WI38 (cell line): ENCODE measurements around the gene ERBIN.
"Not testable (repeated sequence)": the region's sequence is repeated elsewhere in the genome, so short reads cannot be mapped to it uniquely, and the experiment has no call there.

Source experiments
- H3K4me3 ChIP-seq: 2 replicates; pipeline ENCODE4 v1.5.1; 2011; ENCODE audit warnings: low read depth, mild to moderate bottlenecking, control low read depth, low read length
- CTCF ChIP-seq: IDR thresholded peaks from 2 replicates; pipeline ENCODE4 v1.5.1; 2012; ENCODE audit warnings: low read depth, mild to moderate bottlenecking, control low read depth, low read length

ERBIN gene

DNA sequence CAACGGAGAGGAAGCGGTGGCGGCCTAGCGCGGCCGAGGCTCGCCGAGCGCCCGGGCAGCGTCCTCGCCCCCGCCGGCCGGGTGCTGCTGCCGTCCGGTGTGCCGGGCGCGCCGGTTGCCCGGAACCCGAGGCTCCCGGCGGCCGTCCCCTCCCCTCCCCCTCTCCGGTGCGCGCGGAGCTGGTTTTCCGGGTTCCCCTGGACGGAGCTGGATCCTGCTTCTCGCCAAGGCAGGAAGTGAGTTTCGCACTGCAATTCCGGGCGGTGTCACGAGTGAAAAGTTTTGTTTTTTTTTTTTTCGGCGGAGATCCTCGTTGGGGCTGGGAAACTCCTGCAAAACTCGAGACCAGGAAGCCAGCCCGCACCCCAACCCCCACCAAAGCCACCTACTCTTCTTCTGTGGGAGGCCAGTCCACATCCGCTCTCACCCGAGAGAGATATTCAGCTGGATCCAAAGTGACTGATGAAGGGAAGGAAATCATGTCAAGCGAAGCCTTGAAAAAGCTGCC, at the start of gene ERBIN:
Gene ERBIN (plus strand): TSS at position 300 of the 508 bp plus-strand sequence. CDS start 66,144 bp downstream, outside the sequence.
- no peak for TF ChIP-seq CTCF

GRCh38 chr5:65876970-65877369, 49.4 kb upstream of the ERBIN start:
- no peak overlapping the region for H3K4me3 ChIP-seq

More for the DNA sequence above, at the start of gene ERBIN:
- peak within 1 kb of the TSS; percentile 94 for H3K4me3 ChIP-seq

GRCh38 chr5:65879668-65880256, 46.6 kb upstream of the ERBIN start:
- not testable (repeated sequence) for H3K4me3 ChIP-seq

More at GRCh38 chr5:65876970-65877369, 49.4 kb upstream of the ERBIN start:
- TF ChIP-seq CTCF = no peak

- no peak overlapping the region for H3K4me3 ChIP-seq
- no peak for TF ChIP-seq CTCF
Measured at GRCh38 chr5:65880496-65881072, 45.8 kb upstream of the ERBIN start.

- no peak overlapping the region for H3K4me3 ChIP-seq
- TF ChIP-seq CTCF = no peak
Measured at GRCh38 chr5:65882278-65882677, 44.1 kb upstream of the ERBIN start.

- TF ChIP-seq CTCF = no peak
- no peak overlapping the region for H3K4me3 ChIP-seq
Measured at GRCh38 chr5:65883461-65883860, 42.9 kb upstream of the ERBIN start.

- H3K4me3 ChIP-seq = no peak overlapping the region
- TF ChIP-seq CTCF = no peak
Measured at GRCh38 chr5:65886387-65886786, 40.0 kb upstream of the ERBIN start.

DNA sequence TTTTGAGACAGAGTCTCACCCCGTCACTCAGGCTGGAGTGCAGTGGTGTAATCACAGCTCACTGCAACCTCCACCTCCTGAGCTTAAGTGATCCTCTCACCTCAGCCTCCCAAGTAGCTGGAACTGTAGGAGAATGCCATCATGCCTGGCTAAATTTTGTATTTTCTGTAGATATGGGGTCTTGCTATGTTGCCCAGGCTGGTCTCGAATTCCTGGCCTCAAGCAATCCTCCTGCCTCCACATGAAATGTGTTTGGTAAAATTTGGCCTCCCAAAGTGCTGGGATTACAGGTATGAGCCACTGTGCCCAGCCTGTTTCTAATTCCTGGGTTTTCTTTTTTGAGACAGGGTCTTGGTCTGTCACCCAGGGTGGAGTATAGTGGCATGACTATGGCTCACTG, 34.4 kb upstream of the ERBIN start:
- H3K4me3 ChIP-seq = not testable (repeated sequence)
